GM12801 (cell line): ENCODE results near the gene NSDHL.

Experiments used
- CTCF ChIP-seq: IDR thresholded peaks from one replicate; pipeline ENCODE4 v1.5.1; 2011; ENCODE audit warnings: control low read depth; ENCODE audit not compliant: insufficient read length; ENCODE audit errors: extremely low read depth

NSDHL gene

DNA sequence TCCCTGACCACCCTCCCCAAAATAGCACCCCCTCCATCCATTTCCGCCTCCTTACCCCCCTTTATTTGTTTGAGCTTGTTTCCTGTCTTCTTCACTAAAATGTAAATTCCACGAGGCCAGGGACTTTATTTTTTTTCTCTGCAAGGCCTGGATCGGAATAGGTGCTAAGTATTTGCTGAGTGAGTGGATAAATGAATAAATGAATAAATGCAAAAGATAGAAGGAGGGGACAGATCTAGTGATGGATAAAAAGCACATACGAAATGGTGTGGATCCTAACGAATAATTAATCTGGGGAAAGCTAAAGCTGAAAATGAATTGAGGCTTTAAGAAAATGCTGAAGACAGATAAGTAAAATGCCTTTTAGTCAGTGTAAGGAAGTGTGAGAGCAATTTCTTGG lies 12.5 kb upstream of the NSDHL start:
- no peak for TF ChIP-seq CTCF

- TF ChIP-seq CTCF, result no peak
Measured at GRCh38 chrX:152819266-152819665, 11.6 kb upstream of the NSDHL start.

GRCh38 chrX:152819732-152820131 lies 11.1 kb upstream of the NSDHL start:
- no peak for TF ChIP-seq CTCF

- TF ChIP-seq CTCF, result no peak
Measured at GRCh38 chrX:152821145-152821765, 9.6 kb upstream of the NSDHL start.

GRCh38 chrX:152822383-152823086 lies 8.3 kb upstream of the NSDHL start:
- TF ChIP-seq CTCF, result no peak

- no peak for TF ChIP-seq CTCF
Measured at GRCh38 chrX:152823657-152824056, 7.2 kb upstream of the NSDHL start.

DNA sequence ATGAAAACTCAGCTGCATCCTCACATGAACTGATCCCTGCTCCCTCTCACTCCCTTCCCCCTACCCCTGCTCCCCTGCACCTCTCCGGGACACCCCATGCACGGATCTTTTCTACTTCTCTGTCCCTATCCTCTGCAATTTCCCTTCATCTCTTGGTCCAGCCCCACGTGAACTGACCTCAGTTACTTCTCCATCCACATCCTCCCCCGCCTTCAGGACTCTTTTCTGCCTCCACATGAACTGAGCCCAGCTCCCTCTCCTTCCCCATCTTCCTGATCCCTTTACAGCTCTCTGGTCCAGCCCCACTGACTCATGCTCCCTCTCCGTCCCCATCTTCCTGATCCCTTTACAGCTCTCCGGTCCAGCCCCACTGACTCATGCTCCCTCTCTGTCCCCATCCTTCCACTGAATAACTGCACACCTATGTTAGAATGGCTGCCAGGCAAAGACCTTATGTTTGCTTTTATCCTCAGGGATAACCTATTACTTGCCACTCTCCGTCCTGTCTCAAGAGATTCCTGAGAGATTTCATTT lies 6.0 kb upstream of the NSDHL start:
- TF ChIP-seq CTCF, result no peak
